ENCODE results near the gene CANT1.
"Not testable (repeated sequence)": the region's sequence is repeated elsewhere in the genome, so short reads cannot be mapped to it uniquely, and the experiment has no call there.

The CANT1 gene

GRCh38 chr17:79043191-79043930, 33.8 kb upstream of the CANT1 start:
- DNase-seq, result no peak

DNA sequence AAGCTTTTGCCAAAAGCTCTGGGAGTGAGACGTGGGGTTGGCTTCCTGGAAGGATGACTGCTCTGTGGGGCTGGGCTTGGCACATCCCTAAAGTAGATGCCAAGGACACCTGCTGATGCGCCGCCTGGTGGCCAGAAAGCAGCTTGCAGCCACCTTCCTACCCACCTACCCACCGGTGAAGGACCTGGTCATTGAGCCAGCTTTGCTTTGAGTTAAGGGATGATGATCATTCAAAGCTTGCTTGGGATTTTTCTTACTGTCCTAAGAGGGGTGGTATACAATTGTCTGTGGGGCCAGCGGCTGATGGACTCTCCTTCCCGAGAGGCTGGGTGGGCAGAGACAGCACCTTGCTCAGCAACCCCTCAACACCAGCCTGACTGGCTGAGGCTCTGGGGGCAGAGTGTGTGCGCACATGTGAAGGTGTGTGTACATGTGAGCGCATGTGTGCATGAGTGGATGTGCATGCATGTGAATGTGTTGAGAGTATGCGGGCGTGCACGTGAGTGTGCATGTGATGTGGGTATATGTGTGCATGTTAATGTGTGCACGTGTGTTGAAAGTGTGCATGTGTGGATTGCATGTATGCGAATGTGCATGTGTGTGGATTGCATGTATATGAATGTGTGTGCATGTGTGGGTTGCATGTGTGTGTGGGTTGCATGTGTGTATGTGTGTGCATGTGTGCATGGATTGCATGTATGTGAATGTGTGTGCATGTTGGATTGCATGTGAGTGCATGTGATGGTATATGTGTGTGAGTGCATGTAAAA, 33.0 kb upstream of the CANT1 start:
- DNase-seq, result peak; percentile 74

DNA sequence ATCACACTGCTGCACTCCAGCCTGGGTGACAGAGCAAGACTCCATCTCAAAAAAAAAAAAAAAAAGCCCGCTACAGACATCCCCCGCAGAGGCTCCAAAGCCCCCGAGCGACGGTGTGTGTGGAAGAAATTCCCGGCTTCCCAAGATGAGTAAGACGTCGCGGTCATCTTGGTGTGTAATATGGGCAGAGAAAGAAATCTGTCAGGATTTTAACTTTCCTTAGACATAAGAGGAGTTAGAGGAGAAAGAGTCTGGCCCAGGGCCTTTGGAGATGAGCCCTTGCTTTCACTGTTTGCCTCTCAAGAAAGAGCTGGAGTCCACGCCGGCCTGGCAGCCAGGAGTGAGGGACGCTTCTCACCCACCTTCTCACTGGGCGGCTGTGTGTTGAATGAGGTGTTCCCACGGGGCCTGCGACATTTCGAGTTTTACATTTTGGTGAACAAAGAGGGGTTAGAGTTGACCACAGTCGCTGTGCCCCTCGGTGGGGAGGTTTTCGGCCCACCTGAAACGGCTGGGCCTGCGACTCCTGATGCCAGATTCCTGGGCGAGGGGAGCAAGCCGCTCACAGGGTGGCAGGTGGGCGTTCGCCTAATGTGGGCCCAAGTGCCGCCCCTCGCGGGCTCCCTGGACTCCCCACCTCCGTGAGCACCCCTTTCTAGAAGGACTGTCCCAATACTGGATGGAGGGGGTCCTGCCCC, 32.3 kb upstream of the CANT1 start:
- DNase-seq, result no peak

DNA sequence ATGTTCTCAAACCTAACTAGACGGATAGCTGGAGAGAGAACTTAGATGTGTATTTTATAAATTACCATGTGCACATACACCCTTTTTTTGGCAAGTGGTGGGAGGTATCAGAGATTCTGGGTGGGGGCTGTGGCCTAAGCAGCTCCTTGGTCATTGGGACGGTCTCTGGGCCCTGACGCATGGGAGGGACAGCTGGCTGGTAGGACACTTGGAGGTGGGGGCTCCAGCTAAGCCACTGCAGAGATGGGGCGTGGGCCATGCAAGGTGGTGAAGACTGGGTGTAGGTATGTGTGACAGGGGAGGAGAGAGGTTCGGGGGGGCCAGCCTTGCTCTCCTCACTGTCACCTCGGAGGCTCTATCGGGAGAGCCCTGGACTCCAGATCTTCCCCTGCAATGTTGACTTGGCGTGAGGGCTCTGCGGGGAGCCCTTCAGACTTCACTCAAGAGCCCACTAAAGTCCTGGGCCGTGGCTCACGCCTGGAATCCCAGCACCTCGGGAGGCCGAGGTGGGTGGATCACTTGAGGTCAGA, 31.5 kb upstream of the CANT1 start:
- no peak for DNase-seq

DNA sequence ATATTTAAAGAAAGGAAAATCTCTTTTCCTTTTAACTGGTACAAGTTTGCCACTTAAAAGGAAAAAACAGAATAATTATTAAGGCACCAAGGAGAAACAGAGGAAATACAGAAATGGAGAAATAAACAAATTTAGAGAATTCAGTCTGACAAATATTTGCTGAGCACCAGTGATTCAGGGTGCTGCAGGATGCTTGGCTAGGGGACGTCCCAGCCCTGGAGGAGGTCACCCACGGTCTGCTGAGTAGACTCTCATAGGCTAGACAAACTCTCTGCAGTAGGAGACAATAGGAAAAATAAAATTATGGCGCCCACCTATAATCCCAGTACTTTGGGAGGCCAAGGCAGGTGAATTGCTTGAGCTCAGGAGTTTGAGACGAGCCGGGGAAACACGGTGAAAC, 30.3 kb upstream of the CANT1 start:
- DNase-seq, result no peak

DNA sequence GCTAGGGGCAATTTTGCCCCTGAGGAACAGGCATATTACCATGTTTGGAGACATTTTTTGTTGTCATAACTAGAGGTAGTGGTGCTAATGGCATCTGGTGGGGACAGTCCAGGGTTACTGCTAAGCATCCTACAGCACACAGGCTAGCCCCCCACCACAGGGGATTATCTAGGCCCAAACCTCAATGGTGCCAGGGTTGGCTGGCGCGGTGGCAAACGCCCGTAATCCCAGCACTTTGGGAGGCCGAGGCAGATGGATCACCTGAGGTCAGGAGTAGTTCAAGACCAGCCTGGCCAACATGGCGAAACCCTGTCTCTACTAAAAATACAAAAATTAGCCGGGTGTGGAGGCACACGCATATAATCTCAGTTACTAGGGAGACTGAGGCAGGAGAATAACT, 29.6 kb upstream of the CANT1 start:
- no peak for DNase-seq

DNA sequence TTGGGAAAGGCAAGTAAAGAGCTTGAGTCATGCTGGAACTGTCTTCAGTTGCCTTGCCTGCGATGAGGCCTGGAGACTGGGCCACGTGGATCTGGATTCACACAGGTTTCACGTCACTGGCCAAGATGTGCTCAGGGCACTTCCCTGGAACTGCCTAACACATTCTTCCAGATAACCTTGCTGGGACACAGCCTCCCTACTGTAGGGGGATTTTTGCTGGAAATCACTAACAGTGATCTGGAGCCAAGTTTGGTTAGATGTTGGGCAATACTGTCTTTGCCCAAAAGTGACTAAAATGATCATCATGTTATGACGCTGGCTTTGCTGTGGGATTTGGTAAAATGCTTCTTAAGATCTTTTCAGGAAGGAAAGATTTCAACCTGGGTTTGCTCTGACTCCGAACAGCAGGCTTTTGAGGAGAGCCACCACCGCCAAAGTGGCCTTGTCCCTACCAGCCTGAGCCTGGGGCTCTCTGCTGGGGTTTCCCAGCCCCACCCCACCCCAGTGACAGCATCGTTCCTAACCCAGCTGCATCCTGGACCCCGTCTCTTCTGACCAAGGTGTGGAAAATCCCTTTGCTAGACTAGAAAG, 29.1 kb upstream of the CANT1 start:
- no peak for DNase-seq

- no peak for DNase-seq
Measured at GRCh38 chr17:79036596-79036995, 27.0 kb upstream of the CANT1 start.

GRCh38 chr17:79036181-79036580, 26.6 kb upstream of the CANT1 start:
- DNase-seq, result no peak

DNA sequence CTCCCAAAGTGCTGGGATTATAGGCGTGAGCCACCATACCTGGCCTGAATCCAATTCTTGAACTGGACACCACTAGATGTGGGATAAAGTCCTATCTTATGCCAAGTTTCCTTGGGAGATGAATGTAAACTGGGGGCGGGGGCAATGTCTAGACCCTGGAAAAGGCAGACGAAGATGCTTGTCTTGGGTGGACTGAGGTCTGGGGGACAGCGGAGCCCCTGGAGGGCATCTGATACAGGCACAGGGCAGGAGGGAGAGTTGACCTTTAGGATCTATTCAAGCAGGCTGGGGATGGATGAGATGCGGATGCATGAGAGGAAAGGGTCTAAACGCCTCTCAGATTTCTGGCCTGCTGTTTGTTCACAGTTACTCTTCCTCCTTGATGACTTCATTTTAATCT, 26.1 kb upstream of the CANT1 start:
- no peak for DNase-seq

DNA sequence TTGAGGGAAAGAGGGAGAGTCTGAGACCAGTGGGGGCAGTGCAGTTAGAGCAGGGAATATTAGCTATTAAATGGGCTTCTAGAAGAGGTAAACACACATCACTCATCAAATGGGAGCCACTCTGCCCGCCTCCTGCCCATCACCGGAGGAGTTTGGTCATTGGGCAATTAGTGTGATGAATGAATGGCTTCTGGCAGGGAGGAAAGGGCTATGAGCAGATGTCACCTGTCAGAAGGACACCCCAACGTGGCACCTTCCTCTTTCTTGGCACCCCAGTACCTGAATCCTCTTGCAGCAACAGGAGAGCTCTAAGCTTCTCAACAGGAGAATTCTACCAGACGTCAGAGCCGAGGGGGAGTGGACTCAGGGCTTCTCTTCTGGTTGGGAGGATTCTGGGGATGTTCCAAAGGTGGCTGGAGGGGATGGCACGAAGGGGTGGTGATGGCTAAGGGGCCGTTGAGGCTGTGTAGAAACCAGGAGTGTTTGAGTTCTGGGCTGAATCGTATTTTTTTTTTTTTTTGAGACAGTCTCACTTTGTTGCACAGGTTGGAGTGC, 25.4 kb upstream of the CANT1 start:
- no peak for DNase-seq

DNA sequence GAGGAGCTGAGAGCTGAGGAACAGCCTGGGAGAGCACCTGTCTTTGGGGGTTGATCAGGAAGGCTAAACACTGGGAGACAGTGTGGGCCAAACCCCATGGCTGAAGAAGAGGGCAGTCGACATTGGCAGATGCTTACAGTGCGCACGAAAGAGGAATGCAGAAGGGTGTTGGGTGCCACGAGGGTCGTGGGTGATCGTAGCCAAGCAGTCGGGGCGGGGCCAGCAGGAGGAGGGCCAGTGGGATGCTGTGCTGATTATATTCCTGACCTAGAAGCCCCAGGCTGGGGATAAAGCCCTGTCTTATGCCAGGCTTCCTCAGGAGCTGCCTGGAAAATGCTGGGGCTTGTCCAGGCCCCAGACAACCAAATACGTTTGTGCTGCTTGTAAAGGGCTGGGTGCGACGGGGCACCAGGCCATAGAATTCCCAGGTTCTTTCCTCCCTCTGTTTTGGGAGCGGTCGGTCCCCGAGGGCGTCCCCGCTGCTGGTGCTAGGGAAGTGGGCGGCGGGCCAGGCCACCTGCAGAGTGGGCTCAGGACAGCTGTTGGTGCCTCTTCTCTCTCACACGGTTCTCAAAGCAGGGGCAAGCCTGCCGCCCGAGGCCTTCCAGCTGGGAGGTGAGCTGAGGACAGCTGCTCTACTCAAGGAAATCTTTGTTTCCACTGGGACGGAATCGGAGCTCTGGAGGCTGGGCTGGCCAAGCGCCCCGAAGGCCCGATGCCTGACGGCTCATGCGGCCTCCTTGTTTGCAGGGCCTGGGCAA, 24.4 kb upstream of the CANT1 start:
- no peak for DNase-seq

GRCh38 chr17:79033046-79033616, 23.6 kb upstream of the CANT1 start:
- DNase-seq, result no peak

- DNase-seq, result no peak
Measured at GRCh38 chr17:79031996-79032875, 22.7 kb upstream of the CANT1 start.

DNA sequence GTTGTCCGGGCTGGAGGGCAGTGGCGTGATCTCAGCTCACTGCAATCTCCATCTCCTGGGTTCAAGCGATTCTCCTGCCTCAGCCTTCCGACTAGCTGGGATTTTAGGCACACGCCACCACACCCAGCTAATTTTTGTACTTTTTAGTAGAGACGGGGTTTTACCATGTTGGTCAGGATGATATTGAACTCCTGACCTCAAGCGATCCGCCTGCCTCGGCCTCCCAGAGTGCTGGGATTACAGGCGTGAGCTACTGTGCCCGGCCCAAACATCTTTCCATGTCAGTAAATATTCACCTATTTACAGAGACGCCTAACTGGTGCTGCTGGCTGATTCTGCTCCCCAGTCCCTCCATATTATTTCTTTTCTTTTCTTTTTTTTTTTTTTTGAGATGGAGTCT, 21.1 kb upstream of the CANT1 start:
- DNase-seq, result not testable (repeated sequence)

- DNase-seq, result no peak
Measured at GRCh38 chr17:79029327-79030009, 19.9 kb upstream of the CANT1 start.

DNA sequence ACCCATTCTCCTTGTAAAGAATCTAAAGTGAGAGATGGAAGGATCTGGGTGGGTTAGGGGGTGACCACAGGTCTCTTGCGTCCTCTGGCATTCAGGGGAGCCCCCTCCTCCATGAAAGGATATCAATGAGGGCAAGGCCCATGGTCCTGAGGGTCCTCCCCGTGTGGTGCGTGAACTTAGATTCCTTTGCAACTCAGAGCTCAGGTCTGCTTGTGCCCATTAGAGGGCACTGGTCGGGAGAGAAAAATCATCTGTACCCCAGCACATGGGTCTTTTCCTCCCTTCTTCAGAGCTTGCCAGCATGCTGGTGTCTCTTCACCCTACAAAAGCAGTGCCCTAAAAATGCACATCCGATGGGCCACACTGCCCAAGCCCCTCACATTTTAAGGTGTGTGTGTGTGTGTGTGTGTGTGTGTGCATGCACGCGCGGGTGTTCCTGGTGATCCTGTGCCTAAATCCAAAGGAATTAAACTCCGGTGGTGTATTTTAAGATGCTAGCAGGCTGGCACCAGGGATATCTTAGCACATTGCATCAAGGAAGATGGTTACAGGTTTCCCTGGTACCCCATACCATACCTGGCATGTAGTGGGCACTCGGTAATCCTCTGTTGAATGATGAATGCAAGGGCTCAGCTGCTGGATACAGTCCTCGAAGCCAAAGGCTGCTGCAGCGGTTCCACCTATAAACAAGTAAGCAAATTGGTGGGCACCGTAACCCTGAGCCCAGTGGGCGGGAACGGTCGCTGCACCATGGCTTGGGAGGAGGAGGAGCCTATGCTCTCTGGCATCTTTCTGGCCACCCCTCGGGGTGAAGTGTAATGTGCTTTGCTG, 19.1 kb upstream of the CANT1 start:
- no peak for DNase-seq

DNA sequence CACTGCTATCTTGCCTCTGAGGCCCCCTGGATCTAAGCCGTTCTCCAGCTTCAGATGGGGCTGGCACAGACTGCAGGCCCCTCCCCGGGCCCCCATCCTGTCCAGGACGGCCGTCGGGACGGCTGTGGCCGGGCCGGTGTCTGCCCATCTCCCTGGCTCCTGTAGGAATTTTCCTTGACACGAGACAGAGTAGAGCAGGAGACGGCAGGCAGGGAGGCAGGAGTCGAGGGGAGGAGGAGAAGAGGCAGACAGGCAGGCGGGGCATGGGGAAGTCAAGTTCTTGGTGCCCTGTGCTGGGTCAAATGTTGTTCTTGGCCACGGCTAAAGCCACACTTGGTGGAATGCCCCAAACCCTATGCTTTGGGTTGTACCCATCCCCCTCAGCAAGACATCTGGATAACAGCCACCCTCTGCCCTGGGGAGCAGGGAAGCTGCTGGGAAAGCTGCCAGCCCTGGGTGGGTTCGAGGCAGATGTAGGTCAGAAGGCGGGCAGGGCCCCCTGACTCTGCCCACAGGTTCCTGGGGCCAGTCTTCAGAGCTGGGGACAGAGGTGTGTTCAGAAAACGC, 18.4 kb upstream of the CANT1 start:
- DNase-seq, result no peak

Measured in 8988T (cell line).